GM19351 (cell line): ENCODE measurements around the gene ZNF892.
"Not testable (repeated sequence)": the region's sequence is repeated elsewhere in the genome, so short reads cannot be mapped to it uniquely, and the experiment has no call there.

Source experiments
- ATAC-seq: cut with Tn5 transposase; IDR thresholded peaks from one replicate; pipeline ENCODE4 v1.9.1; 2021; ENCODE audit warnings: mild to moderate bottlenecking, moderate library complexity; ENCODE audit not compliant: unreplicated experiment

ZNF892 gene

GRCh38 chr2:95207111-95207961, at the start of gene ZNF892:
ZNF892 (plus strand) TSS chr2:95207521; CDS start chr2:95207816, 295 bp downstream.
- ATAC-seq: peak; percentile 92

DNA sequence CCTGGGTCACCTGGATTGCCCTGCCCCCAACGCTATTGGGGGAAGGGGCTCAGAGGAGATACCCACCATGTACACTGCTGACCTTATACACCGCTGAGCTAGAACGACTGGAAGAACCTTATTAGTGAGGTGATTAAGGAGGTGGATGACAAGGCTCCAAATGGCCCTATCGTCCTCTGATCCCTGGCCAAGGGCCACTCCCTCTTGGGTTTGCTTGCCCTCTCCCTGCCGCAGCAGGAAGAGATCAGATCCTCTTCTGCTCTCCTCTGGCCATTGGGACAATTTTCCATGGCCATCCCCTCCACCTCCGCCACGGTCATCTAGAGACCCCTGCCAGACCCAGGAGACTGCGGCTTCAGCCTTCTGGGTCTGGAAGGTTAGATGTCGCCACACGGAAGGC, 48.9 kb upstream of the ZNF892 start:
- no peak for ATAC-seq

- peak; percentile 49 for ATAC-seq
Observed at GRCh38 chr2:95158891-95159619, 48.3 kb upstream of the ZNF892 start.

DNA sequence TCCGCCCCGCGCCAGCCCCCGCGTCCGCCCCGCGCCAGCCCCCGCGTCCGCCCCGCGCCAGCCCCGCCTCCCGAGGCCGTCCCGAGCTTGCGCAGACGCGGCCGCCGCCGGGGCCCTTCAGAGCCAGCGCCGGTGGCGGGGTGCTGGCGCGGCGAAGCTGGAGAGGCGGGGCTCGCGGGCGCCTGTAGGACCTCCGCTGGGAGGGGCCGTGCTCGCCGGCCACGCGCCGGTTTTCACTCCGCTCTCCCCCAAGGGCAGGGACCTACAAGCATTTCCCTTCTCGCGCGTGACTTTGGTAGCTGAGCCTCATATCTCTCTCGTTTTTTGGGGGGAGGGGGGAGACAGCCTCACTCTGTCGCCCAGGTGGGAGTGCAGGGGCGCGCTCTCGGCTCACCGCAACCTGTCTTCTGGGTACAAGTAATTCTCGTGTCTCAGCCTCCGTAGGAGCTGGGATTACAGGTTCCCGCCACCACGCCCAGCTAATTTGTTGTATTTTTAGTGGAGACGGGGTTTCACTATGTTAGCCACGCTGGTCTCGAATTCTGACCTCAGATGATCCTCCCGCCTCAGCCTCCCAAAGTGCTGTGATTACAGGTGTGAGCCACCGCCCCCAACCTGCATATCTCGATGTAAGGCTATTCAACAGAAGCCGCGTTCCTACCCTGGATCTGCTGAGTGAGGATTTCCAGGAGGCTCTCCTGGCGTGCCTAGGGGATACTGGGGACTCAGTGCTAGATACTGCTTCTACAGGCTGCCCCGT, 47.5 kb upstream of the ZNF892 start, which contains the start of gene ZNF514:
Gene ZNF514 (minus strand): TSS at position 159 of the 760 bp plus-strand sequence. CDS start 6,595 bp downstream, outside the sequence.
- ATAC-seq: peak; percentile 90

GRCh38 chr2:95165030-95165370, 42.3 kb upstream of the ZNF892 start:
- ATAC-seq: peak; percentile 11

DNA sequence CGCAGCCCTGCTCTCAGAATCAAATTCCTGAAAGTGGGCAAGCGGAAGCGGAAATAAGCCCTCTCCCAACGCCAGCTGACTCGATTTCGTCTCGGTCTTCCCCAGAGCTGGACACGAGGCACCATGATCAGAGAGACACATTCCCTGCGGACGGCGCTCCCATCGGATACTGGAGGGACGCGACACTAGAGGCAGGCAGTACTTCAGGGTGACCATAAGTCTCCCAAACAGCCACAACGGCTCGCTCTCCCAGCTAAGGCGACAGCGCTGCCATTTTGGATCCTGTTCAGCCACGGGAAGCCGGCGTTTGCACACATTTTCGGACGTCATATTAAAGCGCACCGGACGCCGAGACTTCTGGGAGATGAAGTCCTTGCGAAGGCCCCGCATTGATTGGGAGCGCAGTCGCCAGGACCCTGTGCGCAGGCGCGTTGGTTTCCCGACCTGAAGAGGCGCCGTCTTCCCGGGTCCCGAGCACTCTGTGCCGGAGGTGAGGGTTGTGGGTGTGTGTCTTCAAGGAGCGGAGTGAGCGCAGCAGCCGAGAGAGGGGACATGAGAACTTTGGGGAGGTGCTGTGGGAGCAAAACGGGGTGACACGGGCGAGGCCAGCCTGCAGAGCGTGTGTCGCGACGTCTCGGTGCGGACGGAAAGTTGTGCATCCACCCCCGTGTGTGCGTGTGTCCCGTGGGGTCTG, 41.8 kb upstream of the ZNF892 start, which contains the start of gene ZNF2:
Gene ZNF2 (plus strand): TSS at position 439 of the 694 bp plus-strand sequence. CDS start 10,418 bp downstream, outside the sequence.
- ATAC-seq: peak; percentile 94

DNA sequence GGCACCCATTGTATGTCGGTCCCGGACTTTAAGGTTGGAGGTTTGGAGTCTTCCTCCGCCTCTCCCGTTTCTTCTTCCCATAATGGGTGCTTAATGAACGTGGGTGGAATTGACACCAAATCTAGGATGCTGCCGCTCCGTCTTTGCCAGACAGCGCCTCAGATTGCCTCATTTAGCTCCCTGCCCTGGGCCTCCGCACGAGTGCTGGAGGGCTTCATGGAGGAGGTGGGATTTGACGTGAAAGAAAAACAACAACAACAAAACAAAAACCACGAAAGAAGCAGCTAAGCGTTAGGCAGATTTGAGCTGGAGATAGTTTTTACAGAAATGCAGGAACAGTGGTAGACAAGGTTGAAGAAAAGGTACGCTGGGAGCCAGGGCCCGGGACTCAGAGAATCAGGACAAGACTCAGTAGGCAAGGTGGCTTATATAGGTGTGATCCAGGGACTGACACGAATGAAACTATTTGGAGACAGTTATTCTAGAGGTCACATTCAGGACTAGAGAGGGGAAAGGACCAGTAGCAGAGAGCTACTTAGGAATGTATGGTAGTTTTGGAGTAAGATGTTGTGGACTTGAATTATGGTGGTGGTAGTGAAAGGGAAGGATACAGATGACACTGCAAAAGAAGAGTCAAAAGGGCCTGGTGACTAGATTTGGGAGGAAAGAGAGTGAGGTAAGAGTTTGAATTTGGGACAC, 41.1 kb upstream of the ZNF892 start:
- peak; percentile 20 for ATAC-seq

GRCh38 chr2:95171902-95172301, 35.4 kb upstream of the ZNF892 start:
- no peak for ATAC-seq

DNA sequence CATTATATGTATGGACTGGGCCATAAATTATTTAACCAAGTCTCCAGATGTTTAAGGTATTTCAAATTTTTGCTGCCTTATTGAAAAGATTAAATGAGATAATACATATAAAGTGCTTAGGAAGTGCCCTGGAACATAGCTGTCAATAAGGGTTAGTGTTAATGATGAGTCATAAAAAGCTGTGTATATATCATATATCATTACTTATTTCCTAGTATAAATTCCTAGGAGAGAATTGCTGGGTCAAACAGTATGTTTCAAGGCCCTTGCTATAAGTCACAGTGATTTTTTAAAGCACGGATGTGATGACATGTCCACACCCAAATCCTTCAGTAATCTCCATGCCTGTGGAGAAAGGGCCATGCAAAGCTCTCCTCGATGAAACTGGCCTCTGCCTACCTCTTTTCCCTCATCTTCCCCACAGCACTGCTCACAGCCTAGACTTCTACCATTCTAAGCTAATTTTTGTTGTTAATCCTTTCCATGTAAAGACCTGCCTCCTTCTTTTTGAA, 33.2 kb upstream of the ZNF892 start:
- ATAC-seq: no peak

- ATAC-seq: no peak
Observed at GRCh38 chr2:95179451-95179850, 27.9 kb upstream of the ZNF892 start.

DNA sequence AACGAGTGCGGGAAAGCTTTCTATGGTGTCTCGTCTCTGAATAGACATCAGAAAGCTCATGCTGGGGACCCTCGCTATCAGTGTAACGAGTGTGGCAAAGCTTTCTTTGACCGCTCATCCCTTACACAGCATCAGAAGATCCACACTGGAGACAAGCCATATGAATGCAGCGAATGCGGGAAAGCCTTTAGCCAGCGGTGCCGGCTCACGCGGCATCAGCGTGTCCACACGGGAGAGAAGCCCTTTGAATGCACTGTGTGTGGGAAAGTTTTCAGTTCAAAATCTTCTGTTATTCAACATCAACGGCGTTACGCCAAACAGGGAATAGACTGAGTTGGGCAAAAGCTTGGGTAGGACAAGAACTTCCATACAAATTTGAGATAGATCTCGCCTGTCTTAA, 25.5 kb upstream of the ZNF892 start:
- ATAC-seq: no peak

GRCh38 chr2:95185197-95185596, 22.1 kb upstream of the ZNF892 start:
- ATAC-seq: no peak

GRCh38 chr2:95185973-95186372, 21.3 kb upstream of the ZNF892 start:
- no peak for ATAC-seq

- ATAC-seq: not testable (repeated sequence)
Observed at GRCh38 chr2:95192956-95193355, 14.4 kb upstream of the ZNF892 start.

- no peak for ATAC-seq
Observed at GRCh38 chr2:95203911-95204310, 3.4 kb upstream of the ZNF892 start.

- no peak for ATAC-seq
Observed at GRCh38 chr2:95204396-95204795, 2.9 kb upstream of the ZNF892 start.

GRCh38 chr2:95206096-95206495, 1.2 kb upstream of the ZNF892 start:
- no peak for ATAC-seq

GRCh38 chr2:95208106-95208505, 785 bp downstream of the ZNF892 start:
- ATAC-seq: no peak

DNA sequence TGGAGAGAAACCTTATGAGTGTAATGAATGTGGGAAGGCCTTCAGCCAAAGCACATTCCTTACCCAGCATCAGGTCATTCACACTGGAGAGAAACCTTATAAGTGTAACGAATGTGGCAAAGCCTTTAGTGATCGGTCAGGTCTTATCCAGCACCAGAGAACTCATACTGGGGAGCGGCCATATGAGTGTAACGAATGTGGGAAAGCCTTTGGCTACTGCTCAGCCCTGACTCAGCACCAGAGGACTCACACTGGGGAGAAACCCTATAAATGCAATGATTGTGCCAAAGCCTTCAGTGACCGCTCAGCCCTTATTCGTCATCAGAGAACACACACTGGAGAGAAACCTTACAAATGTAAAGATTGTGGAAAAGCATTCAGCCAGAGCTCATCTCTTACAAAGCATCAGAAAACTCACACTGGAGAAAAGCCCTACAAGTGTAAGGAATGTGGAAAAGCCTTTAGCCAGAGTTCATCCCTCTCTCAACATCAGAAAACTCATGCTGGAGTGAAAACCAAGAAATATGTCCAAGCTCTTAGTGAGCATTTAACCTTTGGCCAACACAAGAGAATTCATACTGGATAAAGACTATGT, 7.8 kb downstream of the ZNF892 start:
- ATAC-seq: no peak
